AG20443 (cell line): ENCODE measurements around the gene KRTAP10-1.

ENCODE experiments used
- DNase-seq: peaks from one replicate; pipeline ENCODE4 v3.0.0; 2012; ENCODE audit warnings: low spot score, mixed read lengths

The KRTAP10-1 gene

GRCh38 chr21:44527983-44528633, 11.9 kb downstream of the KRTAP10-1 start:
- DNase-seq = no peak

GRCh38 chr21:44527156-44527982, 12.6 kb downstream of the KRTAP10-1 start:
- DNase-seq = no peak

GRCh38 chr21:44526096-44526997, 13.6 kb downstream of the KRTAP10-1 start:
- no peak for DNase-seq

GRCh38 chr21:44525391-44526095, 14.5 kb downstream of the KRTAP10-1 start:
- DNase-seq = no peak

- DNase-seq = no peak
Measured at GRCh38 chr21:44524414-44525371, 15.3 kb downstream of the KRTAP10-1 start.

- no peak for DNase-seq
Measured at GRCh38 chr21:44523567-44524413, 16.2 kb downstream of the KRTAP10-1 start.

- DNase-seq = no peak
Measured at GRCh38 chr21:44522753-44523204, 17.2 kb downstream of the KRTAP10-1 start.

GRCh38 chr21:44521928-44522752, 17.9 kb downstream of the KRTAP10-1 start:
- no peak for DNase-seq

GRCh38 chr21:44521301-44521927, 18.6 kb downstream of the KRTAP10-1 start:
- no peak for DNase-seq

- DNase-seq = no peak
Measured at GRCh38 chr21:44520326-44521300, 19.4 kb downstream of the KRTAP10-1 start.

GRCh38 chr21:44519346-44520325, 20.4 kb downstream of the KRTAP10-1 start:
- DNase-seq = no peak

GRCh38 chr21:44518686-44519085, 21.3 kb downstream of the KRTAP10-1 start:
- no peak for DNase-seq

GRCh38 chr21:44517175-44517899, 22.7 kb downstream of the KRTAP10-1 start:
- DNase-seq = no peak

- DNase-seq = no peak
Measured at GRCh38 chr21:44516828-44517174, 23.2 kb downstream of the KRTAP10-1 start.

GRCh38 chr21:44516342-44516741, 23.7 kb downstream of the KRTAP10-1 start:
- DNase-seq = no peak
